Left hindlimb (tissue), 1 donor: Measurements from ENCODE around the gene ATP2B2.
"Not testable (repeated sequence)": the region's sequence is repeated elsewhere in the genome, so short reads cannot be mapped to it uniquely, and the experiment has no call there.

Experiments
- DNase-seq: peaks from one replicate; pipeline ENCODE4 v3.0.0-alpha.2; 2018

Gene ATP2B2

DNA sequence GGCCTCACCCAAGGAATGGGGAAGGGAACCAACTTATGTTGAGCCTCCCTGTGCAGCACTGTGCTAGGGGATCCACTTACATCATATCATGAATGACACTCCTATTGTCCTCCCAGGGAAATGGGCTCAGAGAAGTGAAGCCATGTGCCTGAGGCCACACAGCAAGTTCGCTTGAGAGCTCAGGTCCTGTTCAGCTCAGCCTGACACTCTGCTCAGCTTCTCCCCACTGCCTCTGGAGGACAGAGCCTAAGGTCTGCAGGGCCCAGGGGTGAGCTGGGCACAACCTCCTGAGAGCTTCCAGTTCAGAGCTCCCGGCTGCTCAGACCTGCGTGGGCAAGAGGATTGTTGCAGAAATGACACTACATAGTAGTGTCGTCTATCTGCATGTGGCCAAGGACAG, 108.5 kb downstream of the ATP2B2 start:
- no peak for DNase-seq

DNA sequence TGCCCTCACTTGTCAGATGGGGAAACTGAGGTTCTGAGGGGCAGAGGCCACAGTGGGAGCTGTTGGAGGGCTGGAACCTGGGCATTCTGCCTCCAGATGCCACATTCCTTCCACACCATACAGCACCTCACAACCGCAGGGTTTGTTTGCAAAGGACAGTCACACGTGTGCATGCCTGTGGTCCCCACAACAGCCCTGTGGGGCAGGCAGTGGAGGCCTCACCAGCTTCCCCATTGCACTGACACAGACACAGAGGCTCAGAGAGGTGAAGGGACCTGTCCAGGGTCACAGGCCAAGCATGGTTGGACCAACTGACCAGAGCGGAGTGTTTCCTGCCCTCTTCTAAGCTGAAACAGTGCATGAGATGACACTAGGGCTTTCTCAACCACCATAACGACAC, 109.3 kb downstream of the ATP2B2 start:
- no peak for DNase-seq

DNA sequence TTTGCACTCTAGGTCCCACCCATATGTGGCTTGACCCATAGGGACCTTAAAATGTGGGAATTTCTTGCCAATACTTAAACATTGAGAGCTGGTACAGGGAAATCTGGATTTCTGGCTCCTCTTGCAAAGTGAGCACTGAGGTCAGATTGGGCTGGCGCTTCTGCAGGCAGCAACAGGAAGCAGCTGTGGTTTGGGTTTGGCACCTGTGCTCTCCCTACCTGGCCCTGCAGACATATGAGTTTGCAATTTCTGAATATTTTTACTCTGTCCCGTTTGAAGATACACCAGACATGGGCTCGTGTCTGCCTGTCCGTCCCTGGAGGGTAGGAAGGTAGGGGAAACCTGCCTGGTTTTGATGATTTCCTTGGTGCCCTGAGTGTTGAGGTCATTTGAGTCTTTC, 109.7 kb downstream of the ATP2B2 start:
- DNase-seq = no peak

DNA sequence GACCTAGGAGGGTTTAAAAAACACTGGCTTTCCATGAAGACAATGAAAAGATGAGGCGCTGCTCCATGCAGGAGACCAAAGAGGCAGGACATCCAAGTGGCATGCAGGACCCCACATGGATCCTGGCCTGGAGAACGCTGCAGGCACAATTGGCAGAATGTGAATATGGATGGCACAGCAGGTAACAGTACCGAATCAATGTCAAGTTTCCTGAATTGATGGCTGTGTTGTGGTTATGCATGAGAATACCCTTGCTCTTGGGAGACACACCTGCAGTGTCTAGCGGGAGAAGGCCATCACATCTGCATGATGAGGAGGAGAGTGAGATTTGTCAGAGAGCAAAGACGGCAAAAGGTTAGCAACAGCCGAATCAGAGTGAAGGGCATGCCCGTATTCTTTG, 110.2 kb downstream of the ATP2B2 start:
- no peak for DNase-seq

DNA sequence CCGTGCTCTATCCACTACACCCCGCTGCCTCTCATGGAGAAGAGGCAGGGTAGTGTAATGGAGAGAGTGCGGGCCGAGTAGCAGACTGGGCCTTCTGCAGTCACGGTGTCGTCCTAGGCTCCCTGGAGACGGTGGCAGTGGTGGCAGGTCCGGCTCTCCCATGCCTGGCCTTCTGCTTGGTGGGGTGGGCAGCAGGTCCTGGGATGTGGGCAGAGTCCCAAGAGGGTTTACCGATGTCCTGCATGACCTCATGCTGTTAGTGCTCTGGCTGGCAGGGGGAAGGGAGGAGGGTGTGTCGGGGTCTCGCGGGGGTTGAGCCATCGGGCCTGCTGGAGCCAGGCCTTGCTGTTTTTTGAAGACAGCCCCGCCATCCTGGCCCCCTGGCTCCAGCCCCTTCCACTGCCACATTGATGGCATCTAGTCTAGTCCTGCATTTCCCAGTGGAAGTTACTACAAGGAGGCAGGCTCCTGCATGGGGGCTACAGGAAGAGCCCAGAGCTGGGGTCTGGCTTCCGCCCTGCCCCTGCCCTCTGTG, 110.8 kb downstream of the ATP2B2 start:
- no peak for DNase-seq

DNA sequence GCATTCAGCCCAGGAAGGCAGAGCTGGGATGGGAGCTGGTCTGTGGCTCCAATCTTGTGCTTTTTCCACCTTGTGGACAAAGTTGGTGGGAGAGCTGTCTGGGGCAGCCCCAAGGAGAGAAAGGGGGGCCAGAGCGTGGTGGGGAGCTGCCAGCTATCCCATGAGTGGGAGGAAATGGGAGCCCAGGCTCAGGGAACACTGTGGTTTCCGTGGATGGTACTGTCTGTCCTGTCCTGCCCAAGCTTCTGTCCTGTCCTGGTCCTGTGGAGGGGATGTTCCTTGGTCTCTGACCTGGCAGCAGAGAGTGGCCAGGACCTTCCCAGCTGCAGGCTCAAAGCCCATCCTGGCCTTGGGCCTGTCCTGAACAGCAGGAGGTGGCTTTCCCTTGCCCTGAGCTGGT, 111.9 kb downstream of the ATP2B2 start:
- no peak for DNase-seq

DNA sequence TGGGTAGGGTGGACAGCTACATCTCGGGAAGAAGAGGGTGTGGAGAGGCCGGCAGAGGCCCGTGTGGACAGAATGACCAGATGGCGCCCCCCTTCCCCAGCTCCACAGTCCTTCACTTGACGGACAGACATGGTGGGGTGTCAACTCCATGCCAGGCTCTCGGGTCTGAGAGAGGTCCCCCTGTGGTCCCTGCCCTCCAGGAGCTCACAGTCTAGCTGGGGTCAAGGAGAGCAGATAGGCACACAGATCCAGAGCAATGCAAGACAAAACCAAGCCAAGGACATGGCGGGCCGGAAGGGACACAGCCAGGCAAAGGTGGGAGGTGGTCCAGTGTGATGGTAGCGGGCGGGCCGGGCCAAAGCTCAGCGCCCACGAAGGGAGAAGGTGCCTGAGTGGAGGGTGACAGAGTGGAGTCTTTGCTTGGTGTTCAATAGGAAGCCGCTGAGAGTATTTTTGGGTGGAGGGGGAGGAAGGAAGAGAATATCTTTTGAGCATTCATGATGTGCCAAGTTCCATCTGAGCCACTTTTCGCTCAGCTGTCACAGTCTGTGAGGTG, 112.4 kb downstream of the ATP2B2 start:
- DNase-seq = no peak

DNA sequence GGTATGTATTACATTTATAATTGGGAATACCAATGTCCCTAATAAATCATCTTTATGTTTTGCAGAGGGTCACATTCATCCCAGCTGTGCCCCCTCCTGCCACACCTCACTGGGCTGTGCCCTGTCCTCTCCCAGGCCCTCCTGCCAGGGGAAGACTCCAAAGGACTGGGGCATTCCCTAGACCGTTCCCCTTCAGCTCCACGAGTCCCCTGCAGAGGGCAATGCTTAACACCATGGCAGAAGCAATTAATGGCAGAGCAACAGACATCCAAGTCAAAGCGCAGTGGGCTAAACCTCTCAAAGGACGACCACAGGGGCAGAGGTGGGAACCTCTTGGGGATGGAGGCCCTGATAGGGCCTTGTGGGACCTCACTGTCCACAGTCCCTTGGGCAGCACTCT, 113.1 kb downstream of the ATP2B2 start:
- DNase-seq = no peak

DNA sequence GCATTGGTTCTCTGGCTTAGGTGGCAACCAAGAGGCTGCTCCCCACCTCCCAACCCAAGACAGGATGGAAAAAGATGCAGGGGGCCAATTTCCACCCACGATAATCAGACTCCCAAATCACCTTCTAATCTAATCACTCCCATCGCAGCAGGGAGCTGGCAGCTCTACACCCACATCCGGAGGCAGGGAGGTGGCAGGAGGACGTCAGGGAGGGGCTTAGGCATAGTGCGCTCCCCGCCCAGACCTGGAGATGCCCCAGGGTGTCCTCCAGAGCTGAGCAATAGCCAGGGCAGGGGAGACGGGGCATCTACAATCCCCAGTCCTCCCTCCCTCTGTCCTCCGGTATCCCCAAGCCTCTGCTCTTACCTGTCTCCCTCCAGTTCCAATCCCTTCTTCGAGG, 114.0 kb downstream of the ATP2B2 start:
- no peak for DNase-seq

DNA sequence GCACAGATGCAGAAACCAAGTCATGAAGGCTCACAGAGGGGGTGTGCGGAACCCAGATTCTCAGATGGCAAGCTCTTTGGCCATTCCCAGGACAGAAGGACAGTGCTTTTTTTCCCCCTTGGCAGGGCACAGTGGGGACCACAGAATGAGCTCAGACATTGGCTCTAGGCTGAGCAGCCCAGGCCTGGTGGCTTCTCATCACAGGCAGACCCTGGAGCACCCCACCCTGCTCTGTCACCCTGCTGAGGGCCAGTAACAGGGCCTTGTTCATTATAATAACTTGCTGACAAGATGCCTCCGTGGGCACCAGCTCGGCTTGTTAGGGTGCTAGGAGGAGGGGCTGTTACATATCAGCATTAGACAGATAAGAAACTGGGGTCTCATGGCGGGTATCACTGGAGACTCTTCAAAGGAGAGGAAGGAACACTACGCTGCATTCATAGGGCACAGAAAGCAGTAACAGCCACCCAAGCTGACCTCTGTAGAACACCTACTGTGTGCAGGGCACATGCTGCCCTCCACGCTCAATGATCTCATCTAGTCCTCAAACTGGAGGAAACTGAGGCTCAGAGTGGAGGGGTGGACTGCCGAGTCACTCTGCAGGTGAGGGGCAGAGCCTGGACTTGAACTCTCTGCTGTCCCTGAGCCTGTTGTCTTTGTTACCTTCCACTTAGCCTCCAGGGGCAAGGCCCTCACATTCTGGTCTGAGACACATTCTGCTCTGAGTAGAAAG, 114.6 kb downstream of the ATP2B2 start:
- no peak for DNase-seq

DNA sequence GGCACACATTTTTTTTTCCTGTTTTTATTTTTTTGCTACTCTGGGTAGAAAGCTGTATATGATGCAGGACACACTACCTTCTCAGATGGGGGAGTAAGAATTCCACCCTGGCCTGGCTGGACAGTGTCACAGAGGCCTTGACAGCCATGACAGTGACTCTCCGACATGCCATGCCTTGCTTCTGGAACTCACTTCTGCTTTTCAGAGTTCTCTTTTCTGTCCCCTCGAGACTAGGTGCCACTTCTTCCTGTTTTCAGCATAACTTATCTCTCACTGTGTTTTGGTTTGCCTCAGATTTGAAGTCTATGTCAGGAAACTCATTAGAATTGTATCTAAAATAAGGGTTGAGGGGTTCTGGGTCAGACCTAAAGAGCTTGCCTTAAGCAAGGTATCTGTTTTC, 115.4 kb downstream of the ATP2B2 start:
- no peak for DNase-seq

DNA sequence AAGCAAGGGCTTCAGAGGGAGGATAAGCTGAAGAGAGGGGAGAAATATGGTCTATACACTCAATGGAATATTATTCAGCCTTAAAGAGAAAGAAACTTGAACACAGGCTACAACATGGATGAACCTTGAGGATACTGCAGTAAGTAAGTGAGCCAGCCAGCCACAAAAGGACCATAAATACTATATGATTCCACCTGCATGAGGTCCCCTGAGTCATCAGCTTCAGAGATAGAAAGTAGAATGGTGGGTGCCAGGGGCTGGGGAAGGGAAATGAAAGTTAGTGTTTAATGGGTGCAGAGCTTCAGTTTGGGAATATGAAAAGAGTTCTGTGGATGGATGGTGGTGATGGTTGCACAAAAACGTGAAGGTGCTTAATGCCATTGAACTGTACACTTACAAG, 116.0 kb downstream of the ATP2B2 start:
- no peak for DNase-seq

DNA sequence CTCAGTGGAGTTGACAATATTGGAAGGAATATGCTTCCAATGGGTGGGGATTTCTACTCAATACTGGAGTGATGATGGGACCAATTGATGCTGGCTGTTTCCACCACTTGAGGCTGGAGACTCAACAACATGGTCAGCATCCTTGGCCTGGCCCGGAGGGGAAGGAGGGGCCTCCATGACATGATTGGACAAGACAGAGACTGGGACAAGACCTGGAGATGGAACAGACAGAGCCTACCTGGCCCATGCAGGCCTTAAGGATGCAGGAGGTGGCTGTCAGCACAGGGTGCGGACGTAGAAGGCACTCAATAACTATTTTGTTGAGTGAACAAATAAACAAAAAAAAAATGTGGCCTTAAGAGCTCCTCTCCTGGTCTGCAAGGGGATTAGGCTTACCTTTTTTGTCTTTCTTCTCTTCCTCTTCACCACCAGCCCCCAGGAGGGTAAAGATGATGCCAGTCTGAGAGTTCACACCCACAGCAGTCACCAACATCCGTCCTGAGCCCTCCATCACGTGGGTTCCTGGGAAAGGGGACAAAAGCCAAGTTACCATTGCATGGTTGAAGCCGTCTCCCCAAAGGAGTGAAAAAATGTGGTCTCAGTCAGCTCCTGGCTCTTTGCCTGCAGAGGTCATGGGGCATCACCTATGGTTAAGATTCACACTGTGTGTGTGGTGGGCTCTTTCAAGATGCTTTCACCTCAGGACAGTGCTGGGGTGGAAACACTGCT, 117.3 kb downstream of the ATP2B2 start:
- no peak for DNase-seq

DNA sequence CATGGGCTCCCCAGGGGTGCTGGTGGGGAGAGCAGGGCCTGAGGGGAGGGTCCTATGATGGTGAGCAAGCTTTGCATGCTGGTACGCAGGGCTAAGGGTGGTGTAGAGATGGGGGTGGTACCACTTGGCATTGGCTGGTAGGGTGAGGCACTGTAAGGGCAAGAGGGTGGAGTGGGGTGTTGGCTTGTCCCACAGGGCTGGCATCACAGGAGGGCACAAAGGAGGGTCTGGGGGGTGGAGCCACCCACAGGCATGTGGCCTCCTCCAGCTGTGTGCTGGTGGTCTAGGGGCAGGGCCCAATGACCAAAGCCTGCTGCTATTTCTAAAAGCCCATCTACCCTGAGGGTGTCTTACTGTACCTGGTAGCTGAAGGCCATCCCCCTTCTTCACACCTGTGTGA, 119.3 kb downstream of the ATP2B2 start:
- DNase-seq = no peak

DNA sequence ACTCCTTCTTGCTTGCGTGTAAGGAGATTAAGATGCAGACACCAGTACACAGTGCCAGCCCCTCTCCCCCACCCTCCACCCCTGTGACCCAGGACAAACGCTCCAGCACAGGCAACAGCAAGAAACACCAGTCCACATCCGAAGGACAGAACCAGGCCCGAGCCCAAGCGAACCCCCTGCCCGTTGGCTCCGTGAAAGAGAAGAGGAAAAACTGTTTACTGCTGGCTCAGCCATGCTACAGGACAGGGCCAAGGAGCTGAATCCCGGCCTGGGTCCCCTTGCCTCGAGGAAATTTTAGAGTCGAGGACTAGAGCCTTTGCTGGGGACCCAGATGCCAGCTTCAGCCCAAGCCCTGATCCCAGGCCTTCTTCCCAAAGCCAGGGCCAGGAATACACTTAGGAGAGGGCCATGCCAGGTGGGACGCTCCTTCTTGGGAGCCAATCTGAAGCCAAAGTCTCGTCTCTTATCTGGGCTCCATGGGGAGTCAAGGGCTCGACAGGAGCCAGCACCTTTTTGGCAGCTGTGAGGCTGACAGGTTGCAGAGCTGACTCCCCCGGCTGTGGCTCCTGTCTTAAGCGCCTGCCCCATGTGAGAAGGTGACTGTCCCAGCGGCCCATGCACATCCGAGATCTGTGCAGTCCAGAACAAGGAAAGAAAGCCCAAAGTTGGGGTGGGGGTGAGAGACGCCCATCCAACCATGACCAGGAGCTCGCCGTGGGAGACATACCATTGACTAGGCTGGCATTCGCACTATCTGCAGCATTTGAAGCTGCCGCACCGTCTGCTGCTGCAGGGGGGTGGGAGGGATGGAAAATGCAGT, 120.6 kb downstream of the ATP2B2 start:
- DNase-seq = no peak

DNA sequence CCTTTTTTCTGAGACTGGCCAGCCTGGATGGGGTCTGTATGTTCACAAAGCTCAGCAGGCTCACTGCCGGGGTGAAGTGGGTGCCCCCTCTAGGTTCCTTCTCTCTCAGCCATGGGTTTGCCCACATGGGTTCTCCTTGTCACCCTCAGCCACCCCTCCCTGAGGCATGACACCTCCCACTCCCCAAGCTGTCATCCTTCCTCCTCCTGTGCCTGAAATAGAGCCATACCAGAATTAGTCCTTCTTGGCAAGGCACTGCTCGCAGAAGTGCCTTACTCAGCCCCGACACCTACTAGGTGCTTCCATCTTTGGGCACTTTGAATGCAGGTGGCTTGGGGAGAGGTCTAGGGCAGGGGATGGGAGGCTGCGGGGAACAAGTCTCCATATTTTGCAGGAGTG, 121.5 kb downstream of the ATP2B2 start:
- no peak for DNase-seq

DNA sequence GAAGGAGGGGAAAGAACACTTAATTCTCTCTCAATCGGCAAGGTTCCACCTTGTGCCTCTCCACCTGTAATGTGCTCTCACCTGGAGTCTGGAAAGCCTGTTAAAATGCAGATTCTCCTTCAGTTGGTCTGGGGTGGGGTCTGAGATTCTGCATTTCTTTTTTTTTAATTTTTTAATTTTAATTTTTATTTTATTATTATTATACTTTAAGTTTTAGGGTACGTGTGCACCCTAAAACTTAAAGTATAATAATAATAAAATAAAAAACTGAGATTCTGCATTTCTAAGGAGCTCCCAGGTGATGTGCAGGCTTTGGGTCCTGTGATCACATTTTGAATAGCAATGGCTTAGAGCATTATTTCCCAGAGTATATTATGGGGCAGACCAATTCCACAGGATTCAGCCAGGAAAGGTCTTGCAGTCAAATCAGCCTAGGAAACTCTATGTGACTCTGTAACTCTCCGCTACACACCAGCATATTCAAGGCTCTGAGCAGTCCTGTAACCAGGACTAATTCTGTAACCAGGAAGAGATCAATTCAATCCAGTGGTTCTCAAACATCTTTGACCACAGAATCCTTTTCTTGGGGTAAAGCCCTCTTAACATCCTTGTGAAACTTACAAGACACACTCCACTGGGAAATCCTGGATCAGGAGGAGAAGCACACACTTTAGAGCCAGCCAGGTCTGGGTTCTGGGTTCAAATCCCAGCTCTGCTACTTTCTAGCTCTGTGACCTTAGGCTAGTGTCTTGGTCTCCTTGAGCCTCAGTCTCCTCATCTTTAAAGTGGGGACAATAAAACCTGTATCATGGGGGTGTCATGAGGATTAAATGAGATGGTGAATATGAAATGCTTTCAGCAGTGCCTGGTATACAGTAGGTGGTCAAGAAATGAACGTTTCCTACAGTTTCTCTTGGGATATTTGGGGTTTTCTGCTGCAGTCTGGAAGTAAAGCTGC, 122.2 kb downstream of the ATP2B2 start:
- DNase-seq = no peak

DNA sequence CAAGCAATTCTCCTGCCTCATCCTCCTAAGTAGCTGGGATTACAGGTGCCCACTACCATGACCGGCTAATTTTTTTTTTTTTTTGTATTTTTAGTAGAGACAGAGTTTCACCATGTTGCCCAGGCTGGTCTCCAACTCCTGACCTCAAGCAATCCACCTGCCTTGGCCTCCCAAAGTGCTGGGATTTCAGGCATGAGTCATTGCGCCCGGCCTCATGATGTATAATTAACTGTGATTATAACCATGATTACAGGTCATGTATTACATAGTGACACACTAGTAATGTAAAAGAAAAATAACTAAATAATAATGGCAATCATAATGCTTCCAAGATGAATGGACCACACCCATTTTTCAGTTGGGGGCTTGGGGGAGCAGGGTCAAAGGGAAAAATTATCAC, 122.9 kb downstream of the ATP2B2 start:
- DNase-seq = not testable (repeated sequence)

DNA sequence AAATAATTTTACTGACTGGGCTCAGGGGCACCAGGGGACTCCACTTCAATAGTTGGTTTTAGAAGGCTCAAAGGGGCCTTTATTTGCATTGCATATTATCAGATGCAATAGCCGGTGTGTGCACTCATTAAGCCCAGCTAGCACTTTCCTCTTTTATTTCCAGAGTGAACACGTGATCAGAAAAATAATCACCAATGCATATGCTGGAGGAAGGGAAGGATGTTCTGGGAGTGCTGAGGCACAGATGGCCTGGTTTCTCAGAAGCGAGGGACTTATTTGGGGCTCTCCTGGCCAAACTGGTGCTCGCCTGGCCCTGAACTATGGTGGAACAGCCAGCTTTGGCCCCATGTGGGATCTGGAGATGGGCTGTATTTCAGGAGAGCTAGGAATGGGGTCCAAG, 124.0 kb downstream of the ATP2B2 start:
- no peak for DNase-seq

DNA sequence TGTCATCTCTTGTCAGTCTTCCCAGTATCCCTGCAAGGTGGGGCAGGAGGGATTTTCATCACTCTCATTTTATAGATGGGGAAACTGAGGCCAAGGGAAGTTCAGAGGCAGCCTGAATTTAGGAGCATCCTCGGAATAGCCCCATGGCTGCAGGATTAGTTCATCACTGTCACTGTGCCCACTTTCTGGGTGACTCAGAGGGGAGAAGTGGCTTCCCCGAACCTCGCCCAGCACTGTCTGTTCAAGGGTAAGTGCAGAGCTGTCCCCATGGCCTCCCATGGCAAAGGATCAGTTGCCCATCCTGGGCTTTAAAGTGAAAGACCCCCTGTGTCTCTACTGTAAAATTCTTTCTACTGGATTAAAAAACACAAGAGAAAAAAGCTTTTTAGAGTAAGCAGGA, 124.5 kb downstream of the ATP2B2 start:
- DNase-seq = no peak

DNA sequence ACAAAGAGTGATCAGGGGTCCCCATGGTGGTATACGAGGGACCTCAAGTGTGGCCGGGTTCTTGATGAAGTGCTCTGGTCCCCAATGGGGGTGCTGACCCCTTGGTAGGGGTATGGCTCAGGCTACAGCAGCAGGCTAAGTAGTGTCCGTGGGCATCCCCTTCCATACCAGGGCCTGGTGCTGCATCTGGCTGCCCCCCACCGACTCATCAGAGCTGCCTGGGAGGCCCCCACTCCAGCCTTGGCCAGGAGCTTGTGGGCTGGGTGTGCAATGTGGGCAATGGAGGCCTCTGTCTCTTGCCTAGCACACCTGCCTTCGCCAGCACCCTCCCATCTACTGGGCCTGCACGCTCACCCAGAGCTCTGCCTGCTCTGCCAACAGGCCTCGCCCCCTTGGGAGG, 125.4 kb downstream of the ATP2B2 start:
- no peak for DNase-seq

DNA sequence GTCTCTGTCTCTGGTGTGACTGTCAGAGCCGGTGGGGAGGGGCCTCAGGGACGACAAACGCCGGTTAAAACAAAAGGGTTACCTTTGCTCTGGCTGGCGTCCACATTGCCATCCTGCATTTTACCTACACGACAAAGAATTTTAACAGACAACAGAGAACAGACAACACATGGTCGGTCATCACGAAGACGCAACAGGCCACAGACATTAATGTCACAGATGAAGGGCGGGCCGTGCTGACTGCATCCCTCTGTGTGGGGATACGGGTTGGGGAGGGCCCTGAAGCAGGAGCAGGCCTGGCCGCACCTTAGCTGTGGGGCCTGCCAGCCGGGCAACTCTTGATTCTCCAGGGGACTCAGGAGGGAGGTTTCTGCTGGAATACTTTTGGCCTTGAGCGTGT, 126.2 kb downstream of the ATP2B2 start:
- no peak for DNase-seq
